Eye (tissue), 1 donor: ENCODE results near the gene PDZK1.
A peak's percentile ranks its signal among the peaks of the same experiment; 100 is the strongest.
"Not testable (repeated sequence)": the region's sequence is repeated elsewhere in the genome, so short reads cannot be mapped to it uniquely, and the experiment has no call there.

Experiments
- DNase-seq: peaks from one replicate; pipeline ENCODE4 v3.0.0-alpha.2; 2015

The PDZK1 gene

DNA sequence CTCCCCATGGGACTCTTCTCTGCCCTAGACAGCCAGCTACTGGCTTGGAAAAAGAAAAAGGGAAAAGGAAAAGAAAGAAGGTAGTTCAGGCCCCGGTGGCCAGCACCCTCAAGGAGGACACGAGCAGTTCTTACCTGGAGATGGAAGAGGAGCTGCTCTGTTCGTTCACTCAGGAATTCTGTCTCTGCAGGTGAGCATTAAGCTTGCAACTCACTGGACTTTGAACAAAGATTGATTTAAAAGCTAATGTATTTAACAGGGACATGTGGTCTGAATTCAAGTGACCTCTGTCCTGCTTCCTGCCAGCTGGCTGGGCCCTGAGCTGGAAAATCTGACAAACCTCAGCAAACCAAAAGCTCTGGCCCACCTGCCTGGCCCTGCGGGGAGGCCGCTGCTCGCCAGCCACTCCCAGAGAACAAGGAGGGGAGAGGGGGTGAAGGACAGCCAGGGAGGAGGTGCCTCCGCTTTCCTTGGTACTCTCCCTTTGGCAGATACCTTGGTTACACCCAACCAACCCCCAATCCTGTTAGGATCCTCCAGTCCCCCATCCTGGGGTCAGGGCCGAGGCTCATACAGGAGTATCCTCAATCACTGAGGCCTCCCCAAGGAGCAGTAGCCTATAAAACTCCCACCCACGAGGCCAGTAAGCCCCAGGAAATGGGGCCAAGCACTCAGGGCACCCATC, at the start of gene PDZK1:
PDZK1 (minus strand) TSS at position 186 of the 685 bp plus-strand sequence. CDS start 19,347 bp downstream, outside the sequence.
- no peak for DNase-seq

DNA sequence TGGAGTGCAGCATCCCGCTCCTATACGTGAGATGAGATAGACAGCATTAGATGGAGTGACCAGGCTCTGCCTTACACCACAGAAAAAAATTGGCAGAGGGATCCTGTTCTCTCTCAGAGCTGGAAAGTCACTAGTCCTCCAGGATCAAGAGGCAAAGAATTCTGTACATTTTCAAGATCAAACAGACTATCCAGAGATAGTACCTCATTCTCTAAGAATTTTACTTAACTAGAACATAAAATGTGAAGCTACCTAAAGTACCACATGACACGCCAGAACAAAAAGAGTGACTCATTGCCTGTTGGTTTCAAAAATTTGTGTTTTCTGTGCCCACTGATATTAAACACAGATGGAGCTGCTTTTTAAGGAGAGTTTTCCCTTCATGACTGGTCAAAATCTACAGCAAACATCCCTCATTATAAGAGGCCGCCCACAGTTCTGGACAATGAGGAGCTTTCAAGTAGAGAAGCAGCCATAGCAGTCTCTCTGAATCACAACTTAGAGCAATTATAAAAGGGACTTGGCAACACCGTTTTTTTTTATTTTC, 44.4 kb upstream of the PDZK1 start:
- DNase-seq = peak; percentile 19

GRCh38 chr1:145750426-145750825, 43.3 kb upstream of the PDZK1 start:
- no peak for DNase-seq

- no peak for DNase-seq
Observed at GRCh38 chr1:145747398-145748247, 40.5 kb upstream of the PDZK1 start.

GRCh38 chr1:145740269-145740668, 33.1 kb upstream of the PDZK1 start:
- no peak for DNase-seq

DNA sequence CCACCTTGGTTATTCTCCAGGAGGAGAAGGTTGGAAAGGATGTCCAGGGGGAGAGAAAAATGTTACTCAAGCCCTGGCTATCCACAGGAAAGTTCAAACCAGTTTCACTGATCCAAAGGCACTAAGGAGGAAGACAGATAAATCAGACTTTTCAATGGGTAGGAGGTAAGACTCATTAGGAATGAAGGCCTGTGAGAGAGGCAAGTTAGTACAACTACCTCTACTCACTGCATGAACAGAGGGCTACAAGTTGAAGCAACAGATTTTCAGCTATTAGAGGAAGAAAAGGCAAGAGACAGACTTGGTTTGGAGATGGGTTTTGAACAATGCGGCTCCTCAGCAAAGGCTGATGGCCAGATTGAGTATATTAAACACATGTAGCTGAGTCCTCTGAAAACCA, 29.0 kb upstream of the PDZK1 start:
- DNase-seq = no peak

DNA sequence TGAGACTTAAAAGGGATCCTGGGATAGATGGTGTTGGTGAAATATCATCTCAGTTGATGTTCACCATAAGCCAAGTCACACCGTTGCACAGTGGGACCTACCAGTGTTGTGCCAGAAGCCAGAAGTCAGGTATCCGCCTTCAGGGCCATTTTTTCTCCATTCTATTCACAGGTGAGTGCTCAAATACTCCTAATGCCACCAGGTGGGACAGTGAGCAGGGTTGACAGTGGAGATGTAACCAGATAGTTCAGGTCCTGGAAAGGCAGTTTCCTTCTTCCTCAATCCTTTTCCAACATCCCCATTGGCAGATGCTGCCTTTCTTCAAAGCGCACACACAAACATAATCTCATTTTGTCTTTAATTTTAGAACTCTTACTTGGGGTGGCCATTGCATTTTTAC, 23.7 kb upstream of the PDZK1 start:
- DNase-seq = no peak

DNA sequence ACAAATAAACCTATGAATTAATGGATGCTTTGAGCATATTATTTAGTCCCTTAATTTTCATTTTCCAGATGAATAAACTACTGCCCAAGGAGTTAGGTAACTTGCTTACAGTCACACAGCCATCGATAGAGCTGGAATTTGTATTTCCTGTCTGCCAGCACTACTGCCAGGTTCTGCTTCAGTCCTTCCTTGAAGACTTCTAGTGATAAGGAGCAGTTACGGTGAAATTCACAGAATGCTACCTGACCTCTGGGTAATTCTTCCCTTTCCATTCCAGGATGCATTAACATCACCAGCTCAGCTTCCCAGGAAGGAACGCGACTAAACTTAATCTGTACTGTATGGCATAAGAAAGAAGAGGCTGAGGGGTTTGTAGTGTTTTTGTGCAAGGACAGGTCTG, 23.3 kb upstream of the PDZK1 start:
- DNase-seq = no peak

DNA sequence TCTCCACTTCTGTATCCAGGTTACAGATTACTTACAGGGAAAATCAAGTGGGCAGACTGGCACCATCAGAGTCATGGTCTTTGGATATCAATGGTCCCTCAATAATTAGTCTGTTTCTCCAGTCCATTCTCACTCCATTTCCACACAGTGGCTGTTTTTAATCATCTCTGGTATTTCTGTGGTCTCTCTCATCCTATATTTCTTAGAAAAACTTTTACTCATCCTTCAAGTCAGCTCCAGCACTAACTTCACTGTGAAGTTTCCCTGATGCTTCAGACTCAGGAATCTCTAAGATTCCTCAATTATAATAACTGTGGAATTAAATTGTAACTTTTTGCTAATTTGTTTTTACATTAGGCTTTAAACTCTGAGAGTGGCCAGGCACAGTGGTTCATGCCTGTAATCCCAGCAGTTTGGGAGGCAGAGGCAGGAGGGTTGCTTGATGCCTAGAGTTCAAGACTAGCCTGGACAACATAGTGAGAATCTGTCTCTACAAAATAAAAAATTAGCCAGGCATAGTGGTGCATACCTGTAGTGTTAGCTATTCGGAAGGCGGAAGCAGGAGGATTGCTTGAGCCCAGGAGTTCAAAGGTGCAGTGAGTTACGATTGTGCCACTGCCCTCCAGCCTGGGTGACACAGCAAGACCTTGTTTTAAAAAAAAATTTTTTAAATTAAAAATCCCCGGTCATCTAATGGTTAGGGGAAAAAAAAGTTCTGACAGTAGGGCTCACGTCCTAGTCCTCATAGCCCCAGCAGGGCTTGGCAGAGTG, 22.7 kb upstream of the PDZK1 start:
- DNase-seq = no peak

- DNase-seq = no peak
Observed at GRCh38 chr1:145729196-145729595, 22.0 kb upstream of the PDZK1 start.

DNA sequence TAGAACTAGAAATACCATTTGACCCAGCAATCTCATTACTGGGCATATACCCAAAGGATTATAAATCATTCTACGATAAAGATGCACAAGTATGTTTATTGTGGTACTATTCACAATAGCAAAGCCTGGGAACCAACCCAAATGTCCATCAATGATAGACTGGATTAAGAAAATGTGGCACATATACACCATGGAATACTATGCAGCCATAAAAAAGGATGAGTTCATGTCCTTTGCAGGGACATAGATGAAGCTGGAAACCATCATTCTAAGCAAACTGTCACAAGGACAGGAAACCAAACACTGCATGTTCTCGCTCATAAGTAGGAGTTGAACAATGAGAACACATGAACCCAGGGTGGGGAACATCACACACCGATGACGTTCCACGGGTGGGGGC, 19.0 kb upstream of the PDZK1 start:
- DNase-seq = not testable (repeated sequence)

- DNase-seq = peak; percentile 86
Observed at GRCh38 chr1:145720878-145721671, 13.9 kb upstream of the PDZK1 start.

- peak; percentile 34 for DNase-seq
Observed at GRCh38 chr1:145720556-145720877, 13.3 kb upstream of the PDZK1 start.

DNA sequence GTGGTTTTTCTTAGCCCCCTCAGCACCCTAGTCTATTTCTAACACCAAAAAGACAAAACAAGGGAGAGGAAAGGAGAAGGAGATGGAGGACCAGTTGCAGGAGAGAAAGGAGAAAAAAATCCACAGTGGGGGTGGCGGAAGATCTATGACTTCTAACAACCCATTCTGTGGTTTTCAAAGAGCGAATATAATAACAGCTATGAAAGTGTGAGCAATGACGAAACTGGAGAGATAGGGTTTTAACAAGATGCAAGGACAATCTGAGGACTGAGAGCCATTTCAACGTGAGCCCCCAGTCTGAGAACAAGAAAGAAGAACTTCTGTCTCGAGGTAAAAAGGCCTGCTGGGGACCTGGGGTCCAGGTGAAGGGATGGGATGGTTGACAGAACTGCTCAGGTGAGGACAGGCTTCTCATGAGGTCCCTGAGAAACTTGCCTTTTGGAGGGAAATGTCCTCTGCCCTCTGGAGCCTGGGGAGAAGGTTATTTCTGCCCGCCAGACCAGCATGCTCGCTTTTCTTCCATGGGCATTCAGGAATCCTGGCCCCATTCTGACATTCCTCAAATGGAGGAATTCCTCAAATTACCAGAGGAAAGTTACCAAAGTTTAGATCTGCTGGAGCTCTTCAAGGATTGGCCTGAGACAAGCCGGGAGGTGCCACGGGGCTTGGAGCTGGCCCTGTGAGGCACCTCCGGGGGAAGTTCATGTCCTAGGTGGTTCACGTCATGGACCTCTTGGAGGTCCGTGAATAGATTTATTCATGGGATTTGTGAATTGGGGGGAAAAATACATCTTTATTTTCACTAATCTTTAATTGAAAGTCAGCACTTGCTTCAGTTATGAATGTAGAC, 12.3 kb upstream of the PDZK1 start, which contains the start of gene CD160:
CD160 (plus strand) TSS at position 270 of the 850 bp plus-strand sequence. CDS start 8,829 bp downstream, outside the sequence.
- DNase-seq = no peak

DNA sequence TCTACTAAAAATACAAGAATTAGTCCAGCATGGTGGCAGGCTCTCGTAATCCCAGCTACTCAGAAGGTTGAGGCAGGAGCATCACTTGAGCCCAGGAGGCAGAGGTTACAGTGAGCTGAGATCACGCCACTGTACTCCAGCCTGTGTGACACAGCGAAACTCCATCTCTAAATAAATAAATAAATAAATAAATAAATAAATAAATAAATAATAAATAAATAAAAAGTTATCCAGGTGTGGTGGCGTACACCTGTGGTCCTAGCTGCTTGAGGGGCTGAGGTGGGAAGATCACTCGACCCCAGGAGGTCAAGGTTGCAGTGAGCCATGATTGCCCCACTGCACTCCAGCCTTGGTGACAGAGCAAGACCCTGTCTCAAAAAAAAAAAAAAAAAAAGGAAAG, 11.3 kb upstream of the PDZK1 start:
- not testable (repeated sequence) for DNase-seq

GRCh38 chr1:145717833-145718232, 10.7 kb upstream of the PDZK1 start:
- no peak for DNase-seq

GRCh38 chr1:145716641-145717345, 9.6 kb upstream of the PDZK1 start:
- DNase-seq = peak; percentile 52

DNA sequence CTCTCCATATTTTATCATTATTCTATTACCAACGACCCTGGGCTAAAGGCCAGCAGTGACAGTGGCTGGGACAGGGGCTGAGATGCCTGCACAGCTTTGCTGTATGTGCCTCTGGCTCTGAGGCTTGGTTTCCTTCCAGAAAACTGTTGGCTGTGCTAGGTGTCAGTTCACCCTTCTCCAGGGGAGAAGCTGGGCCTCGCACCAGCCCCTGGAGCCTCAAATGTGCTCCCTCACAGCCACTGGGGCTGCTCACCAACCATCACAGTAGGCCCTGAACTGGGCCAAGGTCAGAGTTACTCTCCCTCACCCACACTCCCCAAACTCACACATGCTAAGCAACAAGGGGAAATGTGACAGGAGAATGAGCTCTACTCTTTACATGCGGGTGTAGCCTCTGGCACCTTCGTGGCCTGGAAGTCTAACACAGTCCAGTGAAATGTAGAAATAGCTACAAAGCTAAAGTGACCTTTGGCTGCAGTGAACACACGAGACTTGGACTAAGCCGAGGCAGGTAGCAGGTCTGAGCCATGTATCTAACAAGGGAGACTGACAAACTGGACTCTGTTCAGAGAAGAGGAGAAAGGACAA, 7.5 kb upstream of the PDZK1 start:
- DNase-seq = no peak

- DNase-seq = peak; percentile 20
Observed at GRCh38 chr1:145711213-145711651, 4.1 kb upstream of the PDZK1 start.
